Measurements from ENCODE around the gene MC5R. TPM values are rescaled to one million over a fixed set of nuclear protein-coding genes. Genes with fewer than 3 reads are reported as not detected.

MC5R gene
- total RNA-seq, 1 experiment from 2014 or later: not detected

DNA sequence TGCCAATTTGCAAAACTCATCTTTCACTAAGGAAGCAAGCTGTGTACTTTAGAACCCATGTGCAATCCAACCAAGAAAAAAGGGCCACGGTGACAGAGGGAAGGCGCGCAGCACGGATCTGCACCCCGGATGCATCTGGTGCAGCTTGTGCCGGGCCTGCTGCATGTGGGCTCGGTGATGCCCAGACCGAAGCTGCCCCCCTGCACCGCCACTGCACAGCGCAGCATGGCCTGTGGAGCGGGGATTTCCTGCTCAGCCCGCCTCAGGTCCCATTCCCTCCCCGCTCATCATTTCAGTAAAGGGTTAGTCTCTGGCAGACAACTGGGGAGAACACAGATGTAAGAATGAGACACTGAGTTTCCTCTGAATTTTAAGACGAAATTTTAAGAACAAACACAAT is 48.4 kb downstream of the MC5R start:
- ChIA-PET CTCF (no interaction called here), POLR2A (no interaction called here), RAD21 (ENCODE audit: low non-redundant PET in 1 of 2, low total read pairs in 2 of 2, uncharacterized antibody in 2 of 2, unreplicated experiment in 2 of 2) (no interaction called here)
- no peak overlapping the region for H3K9ac ChIP-seq (ENCODE audit: low read length)
- H3K4me2 ChIP-seq (ENCODE audit: low read length): no peak overlapping the region
- H3K79me2 ChIP-seq (ENCODE audit: insufficient read depth, low read length): no peaks in the 10 kb centered on the region
- intact Hi-C loops (cut with micrococcal nuclease): no loop called here
- no peaks in the 10 kb centered on the region for H3K4me1 ChIP-seq (ENCODE audit: control insufficient read depth in 1 of 2, insufficient read depth in 2 of 2, low read length in 2 of 2)
- H4K20me1 ChIP-seq (ENCODE audit: insufficient read depth): no peaks in the 10 kb centered on the region
- peaks cover 13% of the 10 kb centered on the region for H3K27me3 ChIP-seq (ENCODE audit: insufficient read depth, low read length)
- no peaks in the 10 kb centered on the region for H3K36me3 ChIP-seq (ENCODE audit: control insufficient read depth in 1 of 2, insufficient read depth in 2 of 2, low read length in 2 of 2)
- DNase-seq (ENCODE audit: low read depth, low spot score): no peak
- H3K4me3 ChIP-seq (replicated peaks in 1 of 2; ENCODE audit: low read depth in 1 of 2, low read length in 2 of 2): no peak overlapping the region
- no TSS peak for BruUV-seq (replicated peaks)
- no peak for ATAC-seq
- TF ChIP-seq EZH2phosphoT487 (IDR thresholded peaks at IDR 0.05; ENCODE audit: borderline replicate concordance) (no peak), SP1 (IDR thresholded peaks at IDR 0.05; ENCODE audit: low read depth) (no peak), CBX3 (IDR thresholded peaks at IDR 0.05; ENCODE audit: low read depth) (no peak), YY1 (IDR thresholded peaks at IDR 0.05; ENCODE audit: extremely low read depth, insufficient replicate concordance, low read depth, low read length) (no peak), POLR2A (IDR thresholded peaks at IDR 0.05; ENCODE audit: borderline replicate concordance, extremely low read depth, insufficient read depth, insufficient read length) (no peak), SIN3A (IDR thresholded peaks at IDR 0.05; ENCODE audit: low read depth) (no peak)
- H3K27ac ChIP-seq (ENCODE audit: low read depth, low read length): no peak overlapping the region
- H3K9me2 ChIP-seq (ENCODE audit: insufficient read depth): no peaks in the 10 kb centered on the region
- no peak overlapping the region for H2AFZ ChIP-seq (ENCODE audit: low read depth, low read length, poor library complexity, severe bottlenecking)
- H3K9me3 ChIP-seq (ENCODE audit: control insufficient read depth in 1 of 2, insufficient read depth in 1 of 2, low read depth in 1 of 2, low read length in 2 of 2): no peaks in the 10 kb centered on the region

DNA sequence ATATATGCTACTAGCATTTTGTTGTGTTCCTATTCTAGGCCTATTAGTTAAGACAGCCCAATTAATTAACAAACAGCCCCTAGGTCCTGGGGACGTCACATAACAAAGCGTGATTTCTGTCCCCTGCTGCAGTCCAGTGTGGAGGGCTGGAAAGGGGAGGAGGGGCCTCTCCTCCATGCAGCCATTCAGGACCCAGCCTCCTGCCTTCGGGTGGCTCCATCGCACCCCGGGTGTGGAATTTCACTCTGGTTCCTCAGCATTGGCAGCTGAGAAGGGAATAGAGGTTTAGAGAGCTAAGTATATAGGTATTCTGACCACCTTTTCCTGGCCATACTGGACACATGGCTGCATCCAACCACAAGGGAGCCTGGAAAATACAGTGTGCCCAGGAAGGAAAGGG is 49.0 kb downstream of the MC5R start:
- Histone ChIP-seq H4K20me1 (ENCODE audit: insufficient read depth) (no peaks in the 10 kb centered on the region), H3K4me2 (ENCODE audit: low read length) (no peak overlapping the region), H3K9ac (ENCODE audit: low read length) (no peak overlapping the region), H3K9me3 (ENCODE audit: control insufficient read depth in 1 of 2, insufficient read depth in 1 of 2, low read depth in 1 of 2, low read length in 2 of 2) (no peaks in the 10 kb centered on the region), H3K4me1 (ENCODE audit: control insufficient read depth in 1 of 2, insufficient read depth in 2 of 2, low read length in 2 of 2) (no peaks in the 10 kb centered on the region), H3K4me3 (replicated peaks in 1 of 2; ENCODE audit: low read depth in 1 of 2, low read length in 2 of 2) (no peak overlapping the region), H3K9me2 (ENCODE audit: insufficient read depth) (no peaks in the 10 kb centered on the region), H3K79me2 (ENCODE audit: insufficient read depth, low read length) (no peaks in the 10 kb centered on the region), H3K36me3 (ENCODE audit: control insufficient read depth in 1 of 2, insufficient read depth in 2 of 2, low read length in 2 of 2) (no peaks in the 10 kb centered on the region), H3K27ac (ENCODE audit: low read depth, low read length) (no peak overlapping the region), H2AFZ (ENCODE audit: low read depth, low read length, poor library complexity, severe bottlenecking) (no peak overlapping the region), H3K27me3 (ENCODE audit: insufficient read depth, low read length) (peaks cover 13% of the 10 kb centered on the region; the same call in 1 of the 2 replicates)
- ChIA-PET RAD21 (ENCODE audit: low non-redundant PET in 1 of 2, low total read pairs in 2 of 2, uncharacterized antibody in 2 of 2, unreplicated experiment in 2 of 2) (no interaction called here), POLR2A (no interaction called here), CTCF (no interaction called here)
- no peak for ATAC-seq
- no TSS peak for BruUV-seq (replicated peaks)
- TF ChIP-seq RAD21 (IDR thresholded peaks at IDR 0.05; ENCODE audit: low read depth): no peak
- no peak for TF ChIP-seq SRF (IDR thresholded peaks at IDR 0.05; ENCODE audit: low read depth)
- no peak for TF ChIP-seq YY1 (IDR thresholded peaks at IDR 0.05; ENCODE audit: extremely low read depth, insufficient replicate concordance, low read depth, low read length)
- no peak for DNase-seq (ENCODE audit: low read depth, low spot score)
- intact Hi-C loops (cut with micrococcal nuclease): no loop called here

Measured in HCT116 (cell line).